Measurements from ENCODE around the gene NME9.

Gene NME9

DNA sequence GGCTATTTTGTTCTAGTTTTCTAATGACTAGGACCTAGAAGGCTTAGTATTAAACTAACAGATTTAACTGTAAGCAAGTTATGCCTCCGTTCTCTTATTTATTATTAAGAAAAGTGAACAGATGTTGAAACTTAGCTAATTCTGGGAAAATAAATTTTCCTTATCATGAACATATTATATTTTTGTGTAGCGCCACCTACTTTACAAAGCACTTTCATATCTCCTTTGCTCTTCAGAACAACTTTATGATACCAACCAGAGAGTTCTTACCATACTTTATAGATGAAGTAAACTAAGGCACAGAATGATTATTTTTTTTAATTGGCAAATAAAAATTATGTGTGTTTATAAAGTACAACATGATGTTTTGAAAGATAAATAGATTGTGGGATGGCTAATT is 59.4 kb downstream of the NME9 start:
- Histone ChIP-seq H3K36me3 (ENCODE audit: low read depth) (peaks cover 74% of the 10 kb centered on the region), H3K27ac (ENCODE audit: poor library complexity, severe bottlenecking) (no peak overlapping the region), H3K4me3 (ENCODE audit: severe bottlenecking) (no peak overlapping the region), H3K27me3 (ENCODE audit: insufficient read depth, poor library complexity, severe bottlenecking) (no peaks in the 10 kb centered on the region), H3K9me3 (ENCODE audit: severe bottlenecking) (no peaks in the 10 kb centered on the region), H3K4me1 (ENCODE audit: insufficient read depth, poor library complexity, severe bottlenecking) (no peaks in the 10 kb centered on the region)
- TF ChIP-seq, protein P1, sequence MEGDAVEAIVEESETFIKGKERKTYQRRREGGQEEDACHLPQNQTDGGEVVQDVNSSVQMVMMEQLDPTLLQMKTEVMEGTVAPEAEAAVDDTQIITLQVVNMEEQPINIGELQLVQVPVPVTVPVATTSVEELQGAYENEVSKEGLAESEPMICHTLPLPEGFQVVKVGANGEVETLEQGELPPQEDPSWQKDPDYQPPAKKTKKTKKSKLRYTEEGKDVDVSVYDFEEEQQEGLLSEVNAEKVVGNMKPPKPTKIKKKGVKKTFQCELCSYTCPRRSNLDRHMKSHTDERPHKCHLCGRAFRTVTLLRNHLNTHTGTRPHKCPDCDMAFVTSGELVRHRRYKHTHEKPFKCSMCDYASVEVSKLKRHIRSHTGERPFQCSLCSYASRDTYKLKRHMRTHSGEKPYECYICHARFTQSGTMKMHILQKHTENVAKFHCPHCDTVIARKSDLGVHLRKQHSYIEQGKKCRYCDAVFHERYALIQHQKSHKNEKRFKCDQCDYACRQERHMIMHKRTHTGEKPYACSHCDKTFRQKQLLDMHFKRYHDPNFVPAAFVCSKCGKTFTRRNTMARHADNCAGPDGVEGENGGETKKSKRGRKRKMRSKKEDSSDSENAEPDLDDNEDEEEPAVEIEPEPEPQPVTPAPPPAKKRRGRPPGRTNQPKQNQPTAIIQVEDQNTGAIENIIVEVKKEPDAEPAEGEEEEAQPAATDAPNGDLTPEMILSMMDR (IDR thresholded peaks at IDR 0.05; ENCODE audit: poor library complexity, severe bottlenecking), result peak; percentile 20
- DNase-seq (ENCODE audit: low spot score) (no peak), ATAC-seq (ENCODE audit: low read depth) (no peak)

DNA sequence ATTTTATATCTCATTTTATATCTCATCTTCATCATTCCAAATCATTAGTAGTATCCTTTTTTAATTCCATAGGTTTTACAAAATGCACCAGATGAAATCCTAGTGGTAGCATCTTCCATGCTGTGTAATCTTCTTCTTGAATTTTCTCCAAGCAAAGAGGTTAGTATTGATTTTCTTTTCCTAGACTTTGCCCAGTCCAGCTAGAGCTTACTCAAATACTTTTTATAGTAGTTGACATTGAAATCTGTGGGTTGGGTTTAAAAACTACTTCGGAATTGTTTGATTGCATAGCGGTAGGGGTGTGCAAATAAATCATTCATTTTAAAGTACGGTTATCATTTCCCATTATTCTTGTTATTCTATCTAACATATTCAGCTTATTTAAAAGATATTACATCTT is 62.6 kb downstream of the NME9 start:
- ATAC-seq (ENCODE audit: low read depth) (no peak), DNase-seq (ENCODE audit: low spot score) (no peak)
- no peaks in the 10 kb centered on the region for H3K4me1 ChIP-seq (ENCODE audit: insufficient read depth, poor library complexity, severe bottlenecking)
- TF ChIP-seq, protein P1 (IDR thresholded peaks at IDR 0.05; ENCODE audit: poor library complexity, severe bottlenecking), result no peak
- H3K36me3 ChIP-seq (ENCODE audit: low read depth), result peaks cover 53% of the 10 kb centered on the region
- H3K4me3 ChIP-seq (ENCODE audit: severe bottlenecking), result no peak overlapping the region
- no peaks in the 10 kb centered on the region for H3K27me3 ChIP-seq (ENCODE audit: insufficient read depth, poor library complexity, severe bottlenecking)
- no peak overlapping the region for H3K27ac ChIP-seq (ENCODE audit: poor library complexity, severe bottlenecking)
- H3K9me3 ChIP-seq (ENCODE audit: severe bottlenecking), result no peaks in the 10 kb centered on the region

DNA sequence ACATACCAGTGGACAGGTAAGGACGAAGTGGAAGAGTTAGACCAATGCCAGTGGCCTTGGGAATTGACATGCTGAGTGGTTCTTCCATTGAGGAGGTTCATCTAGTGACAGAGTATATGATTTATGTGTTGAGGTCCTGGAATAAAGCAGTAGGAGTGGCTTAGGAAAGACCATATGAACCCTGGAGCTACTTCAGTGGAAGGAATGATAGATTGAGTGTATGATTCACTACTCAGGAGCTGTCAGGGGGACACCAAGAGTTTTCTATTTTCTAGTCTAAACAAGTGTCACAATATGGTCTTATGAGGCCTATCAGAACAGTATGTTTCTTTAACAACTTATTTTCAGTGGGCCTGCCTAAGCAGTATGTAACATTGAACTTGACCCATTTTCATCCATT is 63.9 kb downstream of the NME9 start:
- DNase-seq (ENCODE audit: low spot score), result no peak
- Histone ChIP-seq H3K27ac (ENCODE audit: poor library complexity, severe bottlenecking) (no peak overlapping the region), H3K4me1 (ENCODE audit: insufficient read depth, poor library complexity, severe bottlenecking) (no peaks in the 10 kb centered on the region), H3K36me3 (ENCODE audit: low read depth) (peaks cover 43% of the 10 kb centered on the region), H3K27me3 (ENCODE audit: insufficient read depth, poor library complexity, severe bottlenecking) (no peaks in the 10 kb centered on the region), H3K4me3 (ENCODE audit: severe bottlenecking) (no peak overlapping the region), H3K9me3 (ENCODE audit: severe bottlenecking) (no peaks in the 10 kb centered on the region)
- TF ChIP-seq, protein P1 (IDR thresholded peaks at IDR 0.05; ENCODE audit: poor library complexity, severe bottlenecking), result no peak
- ATAC-seq (ENCODE audit: low read depth), result no peak

DNA sequence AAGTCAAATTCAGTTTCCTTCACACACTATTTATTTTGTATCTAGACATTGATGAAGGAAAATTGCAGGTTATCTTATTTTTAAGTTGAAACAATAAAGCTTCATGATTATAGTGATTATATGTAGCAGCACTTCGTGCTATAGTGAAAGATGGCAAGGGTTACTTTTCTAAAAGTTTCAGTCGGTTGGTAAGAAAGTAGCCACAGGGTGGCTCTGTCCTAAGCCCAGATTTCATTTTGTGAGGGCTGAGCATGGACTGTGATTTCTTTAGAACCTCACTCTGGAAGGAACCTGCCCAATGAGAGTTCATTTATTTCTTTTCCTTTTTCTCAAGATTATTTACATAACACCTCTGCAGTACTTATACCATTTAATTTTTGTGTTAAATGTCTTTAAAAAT is 66.5 kb downstream of the NME9 start:
- Histone ChIP-seq H3K9me3 (ENCODE audit: severe bottlenecking) (no peaks in the 10 kb centered on the region), H3K36me3 (ENCODE audit: low read depth) (peaks cover 32% of the 10 kb centered on the region), H3K27me3 (ENCODE audit: insufficient read depth, poor library complexity, severe bottlenecking) (no peaks in the 10 kb centered on the region), H3K4me1 (ENCODE audit: insufficient read depth, poor library complexity, severe bottlenecking) (no peaks in the 10 kb centered on the region), H3K27ac (ENCODE audit: poor library complexity, severe bottlenecking) (no peak overlapping the region), H3K4me3 (ENCODE audit: severe bottlenecking) (no peak overlapping the region)
- TF ChIP-seq, protein P1 (IDR thresholded peaks at IDR 0.05; ENCODE audit: poor library complexity, severe bottlenecking), result no peak
- ATAC-seq (ENCODE audit: low read depth) (no peak), DNase-seq (ENCODE audit: low spot score) (no peak)

DNA sequence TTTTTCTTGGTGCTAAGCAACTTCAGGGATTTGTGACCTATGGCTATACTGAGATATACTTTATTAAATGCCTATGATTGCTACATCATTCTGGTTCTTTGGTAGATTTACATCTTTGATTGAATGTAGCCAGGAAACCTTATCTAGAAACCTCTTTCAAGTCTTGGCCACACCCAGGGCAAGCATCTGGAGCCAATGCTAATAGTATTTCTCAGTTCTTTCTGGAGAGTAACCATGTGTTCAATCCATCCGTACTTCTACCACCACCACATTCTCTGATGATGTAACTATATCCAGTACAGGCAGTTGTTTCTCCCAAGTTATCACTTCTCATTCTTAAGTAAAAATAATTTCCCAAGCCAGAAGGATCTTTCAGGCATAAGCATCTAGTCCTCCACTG is 69.0 kb downstream of the NME9 start:
- Histone ChIP-seq H3K9me3 (ENCODE audit: severe bottlenecking) (no peaks in the 10 kb centered on the region), H3K36me3 (ENCODE audit: low read depth) (peaks cover 15% of the 10 kb centered on the region; the same call in 1 of the 2 replicates), H3K27me3 (ENCODE audit: insufficient read depth, poor library complexity, severe bottlenecking) (no peaks in the 10 kb centered on the region), H3K4me3 (ENCODE audit: severe bottlenecking) (no peak overlapping the region), H3K4me1 (ENCODE audit: insufficient read depth, poor library complexity, severe bottlenecking) (no peaks in the 10 kb centered on the region), H3K27ac (ENCODE audit: poor library complexity, severe bottlenecking) (no peak overlapping the region)
- ATAC-seq (ENCODE audit: low read depth) (no peak), DNase-seq (ENCODE audit: low spot score) (no peak)
- TF ChIP-seq, protein P1 (IDR thresholded peaks at IDR 0.05; ENCODE audit: poor library complexity, severe bottlenecking), result no peak
